ENCODE measurements around the gene KLHL29. TPM values are rescaled to one million over a fixed set of nuclear protein-coding genes. Genes with fewer than 3 reads are reported as not detected.

Gene KLHL29
- polyA plus RNA-seq, 3 donors: 1.4 to 10.2 (median 4.6) TPM

- 95 to 96% (median 95%) methylated on average over 17 of the region's 17 CpGs for WGBS, 3 donors
- no peak overlapping the region for H3K27ac ChIP-seq (ENCODE audit: low read depth, low read length)
These were observed 71.4 kb downstream of the KLHL29 start for GRCh38 chr2:23456396-23456795.

GRCh38 chr2:23456881-23457760 lies 72.1 kb downstream of the KLHL29 start:
- no peak overlapping the region for H3K27ac ChIP-seq (ENCODE audit: low read depth, low read length)
- WGBS, 3 donors: 84 to 89% (median 87%) methylated on average over 20 of the region's 20 CpGs

GRCh38 chr2:23457990-23458682 lies 73.2 kb downstream of the KLHL29 start:
- WGBS, 3 donors: 83 to 90% (median 87%) methylated on average over 13 of the region's 13 CpGs

GRCh38 chr2:23459032-23459431 lies 74.1 kb downstream of the KLHL29 start:
- no peak overlapping the region for H3K27ac ChIP-seq (ENCODE audit: low read depth, low read length)
- WGBS, 3 donors: 81 to 84% (median 82%) methylated on average over 2 of the region's 2 CpGs

More at GRCh38 chr2:23457990-23458682, 73.2 kb downstream of the KLHL29 start:
- H3K27ac ChIP-seq (ENCODE audit: low read depth, low read length): no peak overlapping the region

- 75 to 89% (median 83%) methylated on average over 1 of the region's 1 CpG for WGBS, 3 donors
- no peak overlapping the region for H3K27ac ChIP-seq (ENCODE audit: low read depth, low read length)
These were observed 75.2 kb downstream of the KLHL29 start for GRCh38 chr2:23460228-23460627.

GRCh38 chr2:23460993-23461392 lies 76.0 kb downstream of the KLHL29 start:
- H3K27ac ChIP-seq (ENCODE audit: low read depth, low read length): no peak overlapping the region
- WGBS, 3 donors: 74 to 80% (median 79%) methylated on average over 5 of the region's 5 CpGs

- WGBS, 3 donors: 18 to 55% (median 52%) methylated on average over 6 of the region's 6 CpGs
- no peak overlapping the region for H3K27ac ChIP-seq (ENCODE audit: low read depth, low read length)
These were observed 79.2 kb downstream of the KLHL29 start for GRCh38 chr2:23464156-23464555.

GRCh38 chr2:23464905-23465537 lies 80.0 kb downstream of the KLHL29 start:
- H3K27ac ChIP-seq (ENCODE audit: low read depth, low read length): no peak overlapping the region
- WGBS, 3 donors: 70 to 87% (median 84%) methylated on average over 14 of the region's 14 CpGs

GRCh38 chr2:23465936-23466335 lies 81.0 kb downstream of the KLHL29 start:
- 60 to 77% (median 65%) methylated on average over 9 of the region's 9 CpGs for WGBS, 3 donors
- H3K27ac ChIP-seq (ENCODE audit: low read depth, low read length): no peak overlapping the region

GRCh38 chr2:23467618-23468017 lies 82.6 kb downstream of the KLHL29 start:
- WGBS, 3 donors: 85 to 94% (median 92%) methylated on average over 10 of the region's 10 CpGs
- no peak overlapping the region for H3K27ac ChIP-seq (ENCODE audit: low read depth, low read length)

GRCh38 chr2:23468474-23469141 lies 83.6 kb downstream of the KLHL29 start:
- WGBS, 3 donors: 73 to 82% (median 81%) methylated on average over 15 of the region's 15 CpGs
- H3K27ac ChIP-seq (ENCODE audit: low read depth, low read length): no peak overlapping the region

- 83 to 92% (median 89%) methylated on average over 10 of the region's 10 CpGs for WGBS, 3 donors
- no peak overlapping the region for H3K27ac ChIP-seq (ENCODE audit: low read depth, low read length)
These were observed 84.2 kb downstream of the KLHL29 start for GRCh38 chr2:23469142-23469540.

GRCh38 chr2:23475036-23475435 lies 90.1 kb downstream of the KLHL29 start:
- H3K27ac ChIP-seq (ENCODE audit: low read depth, low read length): no peak overlapping the region
- WGBS, 3 donors: 36 to 80% (median 74%) methylated on average over 4 of the region's 4 CpGs

GRCh38 chr2:23475473-23475872 lies 90.5 kb downstream of the KLHL29 start:
- H3K27ac ChIP-seq (ENCODE audit: low read depth, low read length): no peak overlapping the region
- 82 to 91% (median 83%) methylated on average over 11 of the region's 11 CpGs for WGBS, 3 donors

GRCh38 chr2:23476786-23477185 lies 91.8 kb downstream of the KLHL29 start:
- no peak overlapping the region for H3K27ac ChIP-seq (ENCODE audit: low read depth, low read length)
- 71 to 85% (median 83%) methylated on average over 6 to 7 of the region's 7 CpGs for WGBS, 3 donors

GRCh38 chr2:23477392-23477791 lies 92.4 kb downstream of the KLHL29 start:
- H3K27ac ChIP-seq (ENCODE audit: low read depth, low read length): no peak overlapping the region
- 89 to 96% (median 94%) methylated on average over 11 of the region's 11 CpGs for WGBS, 3 donors

- 64 to 79% (median 76%) methylated on average over 16 to 17 of the region's 17 CpGs for WGBS, 3 donors
These were observed 93.3 kb downstream of the KLHL29 start for GRCh38 chr2:23478087-23478932.

More at GRCh38 chr2:23478087-23478932, 93.3 kb downstream of the KLHL29 start:
- no peak overlapping the region for H3K27ac ChIP-seq (ENCODE audit: low read depth, low read length)
